HG02970 (cell line): Measurements from ENCODE around the gene CCDC187.

Source experiments
- ATAC-seq: cut with Tn5 transposase; IDR thresholded peaks from one replicate; pipeline ENCODE4 v1.9.1; 2021; ENCODE audit warnings: mild to moderate bottlenecking, moderate library complexity, moderate number of reproducible peaks; ENCODE audit not compliant: unreplicated experiment, low FRiP score

CCDC187 gene

DNA sequence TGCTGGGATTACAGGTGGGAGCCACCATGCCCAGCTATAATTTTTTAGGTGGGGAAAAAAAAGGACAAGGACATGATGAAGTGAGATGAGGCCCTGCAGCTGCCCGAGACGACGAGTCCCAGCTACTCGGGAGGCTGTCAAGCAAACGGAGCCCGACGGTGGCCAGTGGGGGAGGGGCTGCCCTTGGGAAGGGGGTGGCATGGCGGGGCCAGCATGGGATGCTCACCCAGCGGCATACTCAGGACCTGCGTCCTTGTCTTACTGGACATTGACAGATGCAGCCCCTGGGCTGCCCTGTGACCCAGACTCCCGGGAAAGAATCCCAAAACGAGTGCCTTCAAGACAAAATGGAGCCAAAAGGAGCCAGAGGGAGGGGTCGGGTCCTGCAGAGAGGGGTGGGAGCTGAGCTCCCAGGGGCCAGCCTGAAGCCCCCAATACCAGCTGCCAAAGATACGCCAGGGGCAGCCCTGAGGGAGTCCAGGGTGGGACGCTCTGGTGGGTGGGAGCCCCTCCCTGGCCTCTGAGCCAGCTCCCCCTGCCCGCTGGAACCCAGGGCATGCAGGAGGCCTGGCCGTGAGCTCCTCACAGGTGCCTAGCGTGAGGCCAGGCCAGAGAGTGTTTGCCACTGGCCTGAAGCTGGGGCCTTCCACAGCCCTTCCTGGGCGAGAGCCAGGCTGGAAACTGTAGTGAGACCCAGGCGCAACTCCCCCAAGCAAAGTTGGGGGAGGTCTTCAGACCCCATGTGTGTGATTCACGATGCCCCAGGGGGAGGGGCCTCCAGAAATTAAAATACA lies 15.7 kb downstream of the CCDC187 start:
- ATAC-seq: no peak

DNA sequence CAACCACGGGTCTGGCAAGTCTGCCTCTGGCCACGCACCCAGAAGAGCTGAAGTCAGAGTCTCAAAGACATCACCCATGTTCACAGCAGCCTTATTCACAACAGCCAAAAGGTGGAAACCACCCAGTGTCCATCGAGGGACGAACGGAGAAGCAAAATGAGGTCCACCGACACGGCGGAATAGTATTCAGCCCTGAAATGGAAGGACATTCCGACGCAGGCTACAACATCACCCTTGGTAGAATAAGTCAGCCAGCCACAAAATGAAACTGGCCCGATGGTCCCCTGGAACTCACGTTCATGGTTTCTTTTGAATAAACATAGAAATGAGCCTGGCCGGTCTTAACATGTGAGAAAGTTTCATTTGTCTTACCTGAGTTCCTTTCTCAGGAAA lies 16.9 kb downstream of the CCDC187 start:
- no peak for ATAC-seq

DNA sequence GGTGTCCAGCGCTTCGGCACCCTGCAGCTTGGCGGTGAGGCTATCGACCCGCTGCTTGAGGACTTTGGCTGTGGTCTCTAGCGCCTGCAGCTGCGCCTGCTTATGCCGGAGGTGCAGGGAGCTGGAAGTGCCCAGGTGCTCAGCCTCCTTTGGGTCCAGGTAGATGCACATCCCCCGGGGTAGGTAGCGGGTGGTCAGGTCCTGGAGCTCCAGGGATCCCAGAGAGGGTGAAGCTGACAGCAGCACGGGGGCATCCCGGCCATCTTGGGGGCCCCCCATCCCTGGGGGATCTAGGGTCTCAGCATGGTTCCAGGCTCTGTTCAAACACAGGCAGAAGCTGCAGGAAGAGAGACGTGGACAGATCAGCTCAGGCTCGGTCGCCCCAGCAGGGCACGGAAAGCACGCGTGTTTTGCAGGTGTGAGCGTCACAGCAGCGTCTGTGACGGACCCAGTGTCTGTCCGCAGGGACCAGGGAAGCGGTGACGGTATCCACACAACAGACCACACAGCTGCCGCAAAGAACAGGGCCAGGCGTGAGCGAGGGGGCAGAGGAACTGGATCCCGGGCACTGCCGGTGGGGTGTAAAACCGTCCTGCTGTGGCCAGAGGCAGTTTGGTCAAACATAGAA lies 17.4 kb downstream of the CCDC187 start:
- no peak for ATAC-seq

DNA sequence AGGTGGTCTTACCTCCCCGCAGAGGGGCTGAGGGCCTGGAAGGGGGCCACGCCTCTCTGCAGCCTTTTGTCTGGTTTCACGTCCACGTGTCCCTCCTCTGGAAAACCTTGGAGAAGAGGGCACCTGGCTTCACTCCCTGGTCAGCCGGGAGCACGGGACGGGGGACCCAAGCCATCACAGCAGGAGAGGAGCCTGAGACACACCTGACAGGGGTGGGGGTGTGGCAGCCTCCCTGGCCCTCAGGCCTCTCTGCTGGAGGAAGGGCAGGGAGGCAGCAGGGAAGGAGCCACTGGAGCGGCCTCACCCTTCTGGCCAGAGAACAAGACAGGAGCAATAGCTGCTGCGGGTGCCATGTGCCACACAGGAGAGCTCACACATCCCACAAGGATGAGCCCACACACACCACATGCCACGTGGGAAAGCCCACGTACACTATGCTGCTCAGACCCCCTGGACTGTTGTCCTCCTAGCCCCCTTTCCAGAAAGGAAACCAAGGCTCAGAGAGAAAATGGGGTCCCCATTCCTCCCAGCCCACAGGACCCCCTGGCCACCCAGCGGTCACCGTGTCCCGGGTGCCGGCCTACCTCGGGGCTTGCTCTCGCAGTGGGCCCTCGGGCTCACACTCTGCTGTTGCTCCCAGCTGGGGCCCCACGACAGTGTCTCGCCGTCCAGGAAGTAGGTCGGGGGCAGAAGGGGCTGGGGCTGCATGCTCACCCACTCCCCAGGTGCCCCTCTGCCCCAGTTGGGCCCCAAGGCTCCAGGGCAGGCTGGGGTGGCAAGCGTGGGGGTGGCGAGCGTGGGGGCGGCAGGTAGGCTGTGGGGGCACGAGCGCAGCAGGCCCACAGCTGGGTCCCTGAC lies 18.2 kb downstream of the CCDC187 start:
- ATAC-seq: no peak

DNA sequence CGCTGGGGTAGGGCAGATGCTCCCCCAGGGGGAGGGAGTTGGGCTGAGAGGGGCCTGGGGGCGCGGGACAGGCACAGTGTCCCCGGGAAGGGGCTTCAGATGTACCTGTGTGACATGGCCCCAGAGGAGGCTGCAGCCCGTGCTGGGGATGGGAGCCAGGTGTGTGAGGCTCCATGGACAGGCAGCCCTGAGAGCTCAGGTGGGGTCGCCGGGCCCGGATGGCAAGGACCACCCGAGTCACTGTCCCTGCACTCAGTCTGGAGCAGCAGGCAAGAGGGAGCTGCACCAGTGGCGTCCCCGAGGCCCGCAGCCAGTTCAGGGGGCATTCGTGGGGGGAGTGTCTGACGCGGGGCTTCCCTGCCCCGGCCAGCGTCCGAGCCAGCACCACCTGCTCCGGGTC lies 18.9 kb downstream of the CCDC187 start:
- ATAC-seq: no peak

DNA sequence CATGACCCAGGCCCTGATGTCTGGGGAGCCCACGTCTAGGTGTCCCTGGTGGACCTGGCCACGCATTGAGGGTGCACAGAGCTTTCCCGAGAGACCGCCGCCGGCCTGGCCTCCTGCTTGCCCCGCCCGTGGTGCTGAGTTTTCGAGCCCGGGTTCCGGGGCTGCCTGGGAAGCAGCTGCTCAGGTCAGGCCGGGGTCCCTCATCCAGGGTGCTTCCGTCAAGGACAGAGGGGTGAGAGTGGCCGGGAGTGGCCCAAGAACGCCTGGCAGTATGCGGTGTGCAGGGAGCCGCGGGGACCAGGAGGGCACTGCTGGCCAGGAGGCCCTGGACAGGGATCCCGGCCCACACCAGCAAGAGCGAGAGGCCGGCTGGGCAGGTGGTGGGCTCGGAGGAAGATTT lies 19.6 kb downstream of the CCDC187 start:
- no peak for ATAC-seq

DNA sequence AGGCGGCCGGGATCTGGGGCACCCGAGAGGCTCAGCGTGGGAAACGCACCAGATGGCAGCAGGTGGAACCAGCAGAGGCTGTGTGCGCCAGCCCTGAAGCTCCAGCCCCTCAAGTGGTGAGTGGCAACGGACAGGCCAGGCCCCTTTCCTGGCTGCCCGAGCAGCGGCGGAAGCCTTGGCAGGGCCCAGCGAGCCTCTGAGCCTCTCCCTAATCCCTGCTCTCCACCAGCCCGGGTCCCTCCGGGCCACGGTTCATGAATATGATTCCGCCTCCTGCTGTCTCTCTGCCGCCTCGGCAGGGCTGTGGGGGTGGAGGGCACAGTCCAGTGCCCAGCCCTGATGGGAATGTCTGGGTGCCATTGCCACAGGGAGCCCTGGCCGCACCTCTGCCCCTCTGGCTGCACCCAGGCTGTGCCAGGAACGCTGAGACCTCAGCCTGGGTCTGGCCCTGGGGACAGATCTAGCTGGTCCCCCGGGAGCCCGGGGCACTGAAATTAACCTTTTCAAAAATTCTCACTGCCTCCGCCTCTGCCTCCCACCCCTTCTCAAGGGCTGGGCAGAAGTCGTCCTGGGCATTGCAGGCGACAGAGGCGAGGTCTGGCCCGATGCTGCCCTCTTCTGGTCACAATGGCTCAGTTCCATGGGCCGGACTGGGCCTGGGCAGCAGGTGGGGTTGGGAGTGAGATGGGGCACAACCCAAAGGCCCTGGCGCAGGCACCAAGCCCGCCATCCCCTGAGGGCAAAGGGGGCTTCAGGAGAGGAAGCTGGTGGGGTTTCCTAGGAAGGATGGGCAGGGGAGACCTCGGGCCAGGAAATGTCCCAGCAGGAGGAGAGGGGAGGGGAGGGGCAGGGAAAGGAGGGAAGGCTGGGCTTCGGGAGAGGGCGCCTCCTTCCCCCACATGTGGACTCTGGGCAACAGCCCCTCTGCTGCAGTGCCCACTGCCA lies 20.3 kb downstream of the CCDC187 start:
- ATAC-seq: no peak

DNA sequence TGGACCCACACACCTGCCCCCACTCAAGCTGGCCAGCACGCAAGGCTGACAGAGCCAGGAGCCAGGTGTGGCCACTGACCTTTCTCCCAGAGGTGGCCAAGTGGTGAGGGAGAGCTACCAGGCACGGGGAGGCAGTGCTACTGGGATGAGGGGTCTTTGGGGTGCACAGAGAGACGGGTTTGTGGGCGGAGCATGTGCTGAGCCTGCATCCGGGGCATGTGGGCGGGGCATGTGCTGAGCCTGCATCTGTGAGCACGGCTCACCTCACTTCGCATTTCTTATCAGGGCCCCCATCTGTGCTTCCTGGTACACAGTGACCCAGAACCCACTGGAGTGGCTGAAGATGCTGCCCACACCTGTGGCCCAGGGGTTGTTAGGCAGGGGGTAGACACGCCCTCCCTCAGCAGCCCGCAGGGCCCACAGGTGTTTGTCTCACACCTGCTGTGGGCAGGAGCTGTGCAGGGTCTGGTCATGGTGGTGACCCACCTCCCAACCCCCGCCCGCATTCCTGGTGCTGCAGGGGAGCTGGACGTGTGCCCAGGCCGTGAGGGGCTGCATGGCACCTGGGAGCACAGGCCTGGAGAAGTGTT lies 21.5 kb downstream of the CCDC187 start:
- no peak for ATAC-seq

DNA sequence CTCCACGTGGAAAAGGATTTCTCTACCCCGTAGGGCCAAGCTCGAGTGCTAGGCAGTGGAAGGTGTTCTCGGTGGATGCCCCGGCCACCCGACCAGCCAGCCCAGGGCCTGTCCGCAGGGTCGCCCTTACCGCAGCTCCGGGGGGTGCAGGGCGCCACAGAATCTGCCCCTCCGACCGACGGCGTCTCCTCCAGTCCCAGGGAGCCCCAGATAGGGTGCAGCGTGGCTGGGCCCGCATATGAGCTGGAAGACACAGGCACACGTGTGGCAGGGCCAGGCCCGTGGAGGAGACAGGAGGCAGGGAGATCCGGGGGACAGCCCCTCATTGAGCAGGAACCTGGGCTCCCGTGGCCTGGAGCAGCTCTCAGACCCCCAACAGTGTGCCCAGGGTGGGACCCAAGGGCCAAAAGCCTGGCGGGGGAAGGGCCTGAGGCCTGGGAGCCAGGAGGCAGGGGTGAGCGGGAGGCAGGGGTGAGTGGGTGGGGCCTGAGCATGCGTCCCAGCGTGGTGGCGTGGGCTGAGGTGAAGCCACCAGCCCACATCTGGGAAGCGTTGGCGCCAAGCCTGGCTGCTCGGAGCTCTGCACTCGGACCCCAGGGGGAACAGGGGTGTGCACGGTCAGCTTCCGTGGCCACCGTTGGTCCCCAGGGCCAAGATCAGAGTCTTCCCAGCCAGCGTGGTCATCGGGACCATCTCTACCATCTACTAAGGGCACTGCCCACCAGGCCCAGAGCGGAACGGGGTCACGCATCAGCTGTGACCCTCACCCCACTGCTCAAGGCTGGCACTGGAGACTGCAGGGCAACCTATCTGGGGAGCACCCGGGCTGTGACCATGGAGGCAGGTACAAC lies 22.2 kb downstream of the CCDC187 start:
- no peak for ATAC-seq

DNA sequence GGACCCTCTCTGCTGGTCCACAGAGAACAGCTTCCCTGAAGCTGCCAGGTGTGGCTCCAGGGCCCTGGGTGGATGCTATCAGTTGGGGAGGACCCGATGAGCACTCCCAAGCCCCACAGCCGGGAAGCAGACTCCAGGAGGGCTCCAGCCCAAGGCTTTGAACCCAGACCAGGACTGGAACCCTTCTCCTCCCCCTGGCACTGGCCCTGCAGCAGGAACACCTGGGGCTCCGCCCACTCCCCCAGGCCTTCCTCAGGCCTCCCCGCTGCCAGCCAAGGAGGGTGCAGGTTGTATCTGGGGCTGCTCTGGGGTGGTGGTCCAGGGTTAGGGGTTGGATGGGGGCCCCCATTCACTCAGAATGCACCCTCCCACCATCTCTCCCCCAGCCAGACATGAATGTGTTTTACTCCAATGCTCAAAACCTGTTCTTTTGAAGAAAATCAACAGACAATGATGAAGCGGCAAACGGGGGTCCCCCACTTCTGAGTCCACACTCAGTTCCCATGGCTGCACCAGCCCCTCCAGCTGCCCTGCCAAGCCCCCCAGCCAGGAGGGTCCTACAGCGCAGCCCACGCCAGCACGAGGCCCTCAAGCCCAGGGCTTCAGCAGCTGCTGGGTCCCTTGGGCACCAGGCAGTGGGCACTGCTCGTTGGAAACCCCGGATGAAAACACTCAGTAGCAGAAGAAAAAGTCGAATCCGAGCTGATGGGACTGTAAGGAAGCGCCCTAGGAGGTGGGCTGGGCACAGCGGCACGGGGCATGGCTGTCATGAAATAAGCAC lies 23.2 kb downstream of the CCDC187 start:
- no peak for ATAC-seq

DNA sequence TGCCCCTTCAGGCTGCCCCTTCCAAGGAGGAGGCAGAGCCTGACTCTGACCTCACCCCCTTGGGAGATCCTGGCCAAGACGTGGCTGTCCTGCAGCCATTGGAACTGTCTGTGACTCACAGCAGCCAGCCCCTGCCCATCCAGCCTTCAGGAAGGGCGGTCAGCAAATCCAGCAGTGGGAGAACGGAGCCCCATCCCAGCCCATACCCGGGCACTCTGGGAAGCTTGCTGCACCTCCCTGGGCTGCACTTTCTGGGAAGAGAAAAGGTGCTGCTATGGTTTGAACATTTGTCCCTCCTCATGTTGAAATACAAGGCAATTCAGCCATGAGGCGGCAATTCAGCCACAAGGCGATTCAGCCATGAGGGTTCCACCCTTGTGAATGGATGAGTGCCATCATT lies 24.4 kb downstream of the CCDC187 start:
- ATAC-seq: no peak

DNA sequence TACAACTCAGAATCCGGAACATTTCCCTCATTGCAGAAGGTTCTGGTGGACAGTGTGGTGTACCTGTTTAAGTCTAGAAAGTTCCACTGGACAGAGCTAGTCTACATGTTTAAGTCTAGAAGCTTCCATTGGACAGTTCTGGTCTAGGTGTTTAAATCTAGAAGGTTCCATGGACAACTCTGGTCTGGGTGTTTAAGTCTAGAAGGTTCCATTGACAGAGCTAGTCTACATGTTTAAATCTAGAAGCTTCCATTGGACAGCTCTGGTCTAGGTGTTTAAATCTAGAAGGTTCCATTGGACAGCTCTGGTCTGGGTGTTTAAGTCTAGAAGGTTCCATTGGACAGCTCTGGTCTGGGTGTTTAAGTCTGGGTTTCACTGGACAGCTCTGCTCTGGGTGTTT lies 25.0 kb downstream of the CCDC187 start:
- no peak for ATAC-seq

DNA sequence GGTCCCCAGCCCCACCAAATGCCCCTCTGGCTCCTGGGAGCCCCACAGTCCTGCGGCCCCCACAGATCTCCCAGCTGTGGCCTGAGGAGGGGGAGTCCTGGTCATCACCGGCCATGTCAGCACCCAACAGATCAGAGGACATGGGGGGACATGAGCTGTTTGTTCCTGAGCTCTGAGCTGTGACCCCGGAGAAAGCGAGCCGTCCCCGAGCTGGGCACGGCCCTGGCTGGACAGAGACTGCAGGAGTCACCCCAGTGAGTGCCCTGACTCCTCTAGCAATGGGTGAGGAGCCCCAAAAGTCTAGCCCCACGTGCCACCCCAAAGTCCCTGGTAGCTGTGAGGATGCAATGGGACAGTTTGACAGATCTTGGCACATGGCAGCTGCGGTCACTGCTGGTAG lies 25.7 kb downstream of the CCDC187 start:
- ATAC-seq: no peak

DNA sequence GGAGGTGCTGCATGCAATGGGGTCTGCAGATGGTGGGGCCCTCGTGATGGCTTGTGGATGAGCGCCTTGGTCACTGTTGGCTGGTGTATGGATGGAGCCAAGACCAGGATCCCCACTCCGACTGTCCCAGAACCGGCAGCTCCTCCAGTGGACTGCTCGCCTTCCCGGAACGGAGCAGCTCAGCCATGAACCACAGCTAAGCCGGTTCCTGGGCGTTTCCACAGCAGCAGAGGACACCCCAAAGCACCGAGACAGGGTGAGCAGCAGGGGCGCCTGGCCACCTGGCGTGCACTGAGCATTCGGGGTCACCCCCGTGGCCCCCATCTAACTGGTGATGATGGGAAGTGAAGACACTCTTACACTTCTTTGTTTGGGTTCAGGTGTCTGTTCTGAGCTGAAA lies 26.1 kb downstream of the CCDC187 start:
- no peak for ATAC-seq

DNA sequence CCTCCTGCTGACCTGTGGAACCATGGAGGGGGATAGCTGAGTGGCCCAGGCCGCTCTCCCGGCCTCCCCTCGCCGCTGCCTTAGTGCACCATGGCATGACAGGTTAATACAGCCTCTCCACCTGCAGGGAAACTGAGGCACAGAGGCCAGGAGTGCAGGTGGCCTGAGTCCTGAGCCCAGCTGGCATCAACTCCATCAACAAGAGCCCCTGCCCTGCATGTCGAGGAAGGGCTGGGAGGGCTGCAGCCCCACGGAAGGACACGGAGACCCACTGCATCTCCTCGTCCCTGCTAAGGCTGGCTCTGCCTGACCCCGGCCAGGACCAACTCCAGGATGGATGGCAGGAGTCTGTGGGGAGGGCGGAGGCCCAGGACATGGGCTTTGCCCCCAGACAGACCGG lies 27.2 kb downstream of the CCDC187 start:
- ATAC-seq: no peak

DNA sequence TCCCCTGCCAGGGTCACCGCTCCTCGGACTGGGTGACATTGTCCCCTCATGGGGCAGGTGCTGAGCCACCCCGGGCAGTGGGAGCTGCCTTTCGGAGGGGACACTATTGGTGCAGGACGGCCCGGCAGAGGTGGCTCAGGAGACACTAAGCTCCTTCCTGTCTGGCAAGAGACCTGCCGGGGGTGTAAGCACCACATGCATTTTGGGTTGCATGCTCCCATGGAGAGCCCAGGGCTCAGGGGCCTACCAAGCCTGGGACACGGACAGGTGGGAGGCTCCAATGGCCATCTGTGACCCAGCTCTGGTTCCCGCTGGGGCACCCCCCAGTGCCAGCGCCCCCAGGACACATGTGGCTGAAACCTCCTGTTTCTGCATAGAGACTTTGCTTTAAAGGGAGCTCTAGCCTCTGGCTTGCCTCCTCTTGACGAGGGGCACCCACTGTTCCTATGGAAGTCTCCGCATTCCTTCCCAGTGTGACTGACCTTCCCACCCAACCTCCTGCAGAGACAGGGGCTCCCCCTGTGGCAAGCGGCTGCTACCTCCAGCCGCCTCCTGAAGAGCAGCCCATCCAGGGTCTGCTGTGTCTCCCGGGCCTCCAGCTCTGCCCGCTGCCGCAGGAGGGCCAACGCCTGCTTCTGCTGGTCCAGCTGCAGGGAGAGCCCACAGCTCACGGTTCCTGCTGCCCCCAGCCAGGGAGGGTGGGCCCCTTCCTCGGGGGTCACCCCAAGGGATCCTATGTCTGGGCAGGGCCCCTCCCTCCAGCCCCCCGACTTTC lies 28.1 kb downstream of the CCDC187 start:
- ATAC-seq: no peak

DNA sequence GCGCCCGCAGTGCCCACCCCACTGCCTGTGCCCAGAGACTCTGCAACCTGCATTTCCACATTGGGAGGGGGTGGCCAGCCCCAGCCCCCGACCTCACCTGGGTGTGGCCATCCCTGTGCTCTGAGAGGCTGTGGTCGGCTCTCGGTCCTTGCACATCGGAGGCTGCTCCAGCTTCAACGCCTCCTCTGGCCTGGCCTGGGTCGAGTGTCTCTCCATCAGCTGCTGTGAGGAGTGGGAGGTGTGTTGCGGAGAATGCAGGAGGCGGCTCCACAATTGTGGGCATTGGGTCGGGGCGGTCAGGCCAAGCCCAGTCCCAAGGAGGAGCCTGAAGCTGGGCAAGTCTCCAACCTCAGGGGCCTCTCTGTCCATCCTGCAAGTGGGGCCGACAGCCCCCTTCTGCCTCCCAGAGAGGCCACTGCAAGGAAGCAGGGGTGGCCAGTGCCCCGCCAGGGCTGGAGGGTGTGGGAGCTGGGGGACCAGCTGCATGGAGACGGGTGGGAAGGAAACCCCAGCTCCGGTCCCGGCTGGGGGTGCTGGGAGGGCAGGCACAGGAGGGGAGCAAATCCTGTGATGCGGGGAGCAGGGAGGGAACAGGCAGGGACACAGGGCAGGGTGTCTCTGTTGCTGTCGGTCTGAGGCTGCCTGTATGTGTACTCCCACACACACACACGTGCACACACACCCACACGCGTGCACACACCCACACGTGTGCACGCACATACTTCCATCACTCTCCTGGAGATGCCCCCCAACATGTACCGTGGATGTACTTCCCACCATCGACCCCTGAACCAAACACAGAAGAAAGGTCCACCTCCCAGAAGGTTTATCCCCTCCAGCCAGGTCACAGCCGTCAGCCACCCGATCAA lies 28.9 kb downstream of the CCDC187 start:
- no peak for ATAC-seq
